GM13977 (cell line): ENCODE measurements around the gene ERBB4.

Experiments used
- DNase-seq: peaks from one replicate; pipeline ENCODE4 v3.0.0; 2012; ENCODE audit warnings: low spot score
- in situ Hi-C: fragments of 300-500 bp; cut with MboI; formaldehyde crosslinking; loops from one replicate; pipeline ENCODE4 v1.12.0; 2022; ENCODE audit warnings: low sequenced_read_pairs, low pct_unique_long_range_greater_than_20kb, mixed read lengths, inconsistent platforms; ENCODE audit not compliant: unreplicated experiment
- TF ChIP-seq, protein P1 (sequence below): IDR thresholded peaks from 2 replicates; pipeline ENCODE4 v1.5.1; 2012; ENCODE audit warnings: mild to moderate bottlenecking, control low read depth; ENCODE audit not compliant: insufficient read depth; ENCODE audit errors: extremely low read depth, missing control alignments

The ERBB4 gene

DNA sequence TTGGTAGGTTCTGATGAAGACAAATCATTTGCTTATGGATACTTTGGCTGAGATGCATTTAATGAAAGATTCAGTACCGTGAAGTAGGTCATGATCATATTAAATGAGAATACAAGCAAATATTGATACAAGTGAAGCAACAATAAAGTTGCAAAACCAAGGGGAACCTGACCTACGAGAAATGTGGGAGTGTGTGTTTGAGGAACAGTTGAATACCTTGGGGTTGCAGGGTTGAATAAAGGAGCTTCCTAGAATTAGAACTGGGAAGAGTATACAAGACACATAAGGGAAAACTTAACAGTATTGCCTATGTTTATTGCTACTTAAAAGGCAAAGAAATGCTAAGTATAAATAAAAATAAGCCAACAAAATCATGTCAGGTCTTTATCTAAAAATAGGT lies 702.9 kb downstream of the ERBB4 start:
- in situ Hi-C loops = no loop called here
- DNase-seq = no peak

DNA sequence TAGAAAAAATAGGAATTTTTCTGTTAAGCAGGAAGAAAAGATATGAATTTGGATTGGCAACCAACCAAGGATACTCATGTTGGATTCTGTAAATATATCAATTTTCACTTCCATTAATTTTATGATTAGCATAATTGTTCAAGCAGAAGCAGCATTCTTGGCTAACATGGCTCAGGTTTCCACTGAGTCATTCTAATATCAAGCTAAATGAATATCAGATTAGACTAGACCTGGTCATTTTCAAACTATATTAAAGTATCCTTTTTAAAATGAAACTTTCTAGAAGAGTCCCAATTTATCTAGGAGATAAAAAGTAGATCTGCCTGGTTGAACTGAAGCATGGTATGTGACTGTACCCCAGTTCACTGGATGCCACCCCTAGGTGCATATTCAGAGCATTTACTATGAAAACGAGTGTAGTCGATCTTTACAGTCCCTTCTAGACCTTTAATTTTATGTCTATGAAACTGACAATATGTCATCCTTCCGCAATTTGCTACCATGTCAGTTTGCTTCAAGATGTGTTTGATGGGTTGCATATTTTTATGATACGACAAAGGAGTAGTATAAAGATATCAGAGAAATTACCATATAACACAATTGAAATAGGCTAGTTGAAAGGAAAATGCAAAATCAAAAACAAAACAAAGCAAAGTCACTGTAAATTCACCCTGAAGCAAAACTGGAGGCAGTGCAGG lies 704.9 kb downstream of the ERBB4 start:
- in situ Hi-C loops = no loop called here
- TF ChIP-seq, protein P1, sequence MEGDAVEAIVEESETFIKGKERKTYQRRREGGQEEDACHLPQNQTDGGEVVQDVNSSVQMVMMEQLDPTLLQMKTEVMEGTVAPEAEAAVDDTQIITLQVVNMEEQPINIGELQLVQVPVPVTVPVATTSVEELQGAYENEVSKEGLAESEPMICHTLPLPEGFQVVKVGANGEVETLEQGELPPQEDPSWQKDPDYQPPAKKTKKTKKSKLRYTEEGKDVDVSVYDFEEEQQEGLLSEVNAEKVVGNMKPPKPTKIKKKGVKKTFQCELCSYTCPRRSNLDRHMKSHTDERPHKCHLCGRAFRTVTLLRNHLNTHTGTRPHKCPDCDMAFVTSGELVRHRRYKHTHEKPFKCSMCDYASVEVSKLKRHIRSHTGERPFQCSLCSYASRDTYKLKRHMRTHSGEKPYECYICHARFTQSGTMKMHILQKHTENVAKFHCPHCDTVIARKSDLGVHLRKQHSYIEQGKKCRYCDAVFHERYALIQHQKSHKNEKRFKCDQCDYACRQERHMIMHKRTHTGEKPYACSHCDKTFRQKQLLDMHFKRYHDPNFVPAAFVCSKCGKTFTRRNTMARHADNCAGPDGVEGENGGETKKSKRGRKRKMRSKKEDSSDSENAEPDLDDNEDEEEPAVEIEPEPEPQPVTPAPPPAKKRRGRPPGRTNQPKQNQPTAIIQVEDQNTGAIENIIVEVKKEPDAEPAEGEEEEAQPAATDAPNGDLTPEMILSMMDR = no peak
- no peak for DNase-seq

More for the DNA sequence above, 702.9 kb downstream of the ERBB4 start:
- TF ChIP-seq, protein P1 = no peak

DNA sequence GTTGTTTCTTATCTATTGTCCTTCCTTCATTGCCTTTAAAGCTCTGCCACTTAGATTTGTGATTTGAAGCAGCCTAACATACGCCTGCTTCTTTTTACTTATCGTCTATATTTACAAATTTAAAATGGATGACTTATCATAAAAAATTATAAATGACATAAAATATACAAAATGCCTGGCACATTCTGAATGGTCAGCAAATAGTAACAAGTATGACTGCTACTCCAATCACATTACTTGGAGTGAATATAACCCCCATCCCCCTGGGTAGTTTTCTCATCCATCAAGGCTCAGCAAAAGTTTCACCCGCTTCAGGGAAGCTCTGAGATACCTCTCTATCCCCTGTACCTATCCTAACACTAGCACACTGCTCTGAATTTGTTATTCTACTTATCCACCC lies 708.9 kb downstream of the ERBB4 start:
- in situ Hi-C loops = no loop called here
- TF ChIP-seq, protein P1 = no peak
- DNase-seq = no peak

DNA sequence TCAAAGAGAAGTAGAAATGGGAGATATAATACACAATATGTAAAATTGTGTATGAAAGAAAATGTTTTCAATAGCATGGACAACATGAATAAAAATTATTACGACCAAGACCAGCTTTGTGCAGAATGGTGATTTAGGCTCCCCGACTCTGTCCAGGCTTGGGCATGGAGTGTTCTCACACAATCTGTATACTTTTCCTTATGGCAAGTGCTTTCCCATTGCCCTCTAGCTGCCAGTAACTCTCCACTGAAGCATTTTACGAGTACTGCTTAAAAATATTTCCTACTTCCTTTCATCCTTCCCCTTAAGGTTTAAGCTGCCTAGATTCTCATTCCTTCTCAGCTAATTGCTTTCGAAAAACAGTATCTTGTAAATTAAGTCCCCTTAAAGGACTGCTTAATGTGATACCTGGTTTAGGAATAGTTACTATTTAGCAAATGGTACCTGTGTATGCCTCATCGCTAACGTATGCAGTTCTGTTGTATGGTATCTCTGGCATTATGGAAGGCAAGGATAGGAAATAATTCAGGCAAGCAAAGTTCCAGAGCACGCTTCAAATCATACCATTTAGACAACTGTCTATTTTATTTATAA lies 714.6 kb downstream of the ERBB4 start:
- in situ Hi-C loops = no loop called here
- DNase-seq = no peak
- TF ChIP-seq, protein P1 = no peak

DNA sequence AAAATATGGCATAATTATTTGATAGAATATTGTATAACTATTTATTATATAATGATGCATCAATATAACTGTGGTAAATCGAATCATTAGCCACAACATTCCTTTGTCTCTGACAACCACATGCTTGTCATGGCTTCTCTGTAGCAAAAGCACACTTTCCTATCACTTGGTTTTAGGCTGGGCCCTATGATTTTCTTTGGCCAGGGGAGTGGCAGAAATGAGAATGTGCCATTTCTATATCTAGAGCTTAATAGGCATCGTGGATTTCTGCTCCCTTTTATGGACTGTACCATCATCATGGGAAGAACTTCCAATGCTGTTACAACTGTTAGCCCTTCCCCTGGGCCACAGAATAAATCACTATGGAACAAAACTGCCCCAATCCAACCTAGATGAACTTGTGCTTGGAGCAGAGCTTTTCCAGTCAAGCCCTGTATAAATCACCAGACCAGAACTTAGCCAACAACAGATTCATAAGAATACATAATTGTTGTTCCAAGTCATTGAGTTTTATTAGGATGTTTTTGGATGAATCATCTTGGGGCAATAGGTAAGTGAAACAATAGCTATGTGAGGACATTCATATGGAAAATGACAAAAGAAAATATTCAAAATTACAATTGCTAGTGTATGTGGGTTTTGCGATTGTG lies 715.8 kb downstream of the ERBB4 start:
- no peak for DNase-seq
- TF ChIP-seq, protein P1 = no peak
- in situ Hi-C loops = no loop called here

DNA sequence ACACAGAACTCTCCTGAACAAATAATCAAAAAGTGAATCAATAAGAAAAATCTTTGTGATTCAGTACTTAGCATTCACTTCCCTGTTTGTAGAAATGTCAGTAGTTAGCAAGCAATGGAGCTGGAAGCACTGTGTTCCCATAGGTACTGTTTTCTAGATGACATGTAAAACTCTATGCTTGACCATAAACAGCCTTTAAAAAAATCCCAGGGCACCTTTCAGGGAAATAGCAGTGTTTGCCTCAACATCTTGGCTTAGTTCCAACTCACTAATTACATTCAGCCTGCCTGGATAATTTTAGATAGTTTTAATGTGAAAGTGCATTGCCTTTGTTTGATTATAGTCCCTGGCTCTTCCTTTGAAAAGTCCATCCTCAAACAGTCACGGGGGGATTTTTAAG lies 721.8 kb downstream of the ERBB4 start:
- in situ Hi-C loops = no loop called here
- TF ChIP-seq, protein P1 = no peak
- no peak for DNase-seq
